H9 (cell line): ENCODE results near the gene SLC52A3. TPM values are rescaled to one million over a fixed set of nuclear protein-coding genes. Genes with fewer than 3 reads are reported as not detected.

ENCODE experiments used
- DNase-seq: peaks from one replicate; pipeline ENCODE4 v3.0.0-alpha.2; 2017
- H2AFZ ChIP-seq: one replicate; pipeline ENCODE4 v1.6.1; 2013; ENCODE audit warnings: mild to moderate bottlenecking, low read length, control low read depth, moderate library complexity
- H2AK5ac ChIP-seq: 2 replicates; pipeline ENCODE4 v1.6.1; 2013; ENCODE audit warnings: low read length, control low read depth, mixed read lengths; ENCODE audit not compliant: insufficient read length
- H2BK120ac ChIP-seq: one replicate; pipeline ENCODE4 v1.6.1; 2013; ENCODE audit warnings: low read depth, mild to moderate bottlenecking, low read length, control low read depth, inconsistent platforms; ENCODE audit not compliant: poor library complexity, severe bottlenecking
- H2BK12ac ChIP-seq: 2 replicates; pipeline ENCODE4 v1.6.1; 2013; ENCODE audit warnings: low read length, control low read depth, mixed read lengths, low read depth; ENCODE audit not compliant: insufficient read length
- H2BK15ac ChIP-seq: 2 replicates; pipeline ENCODE4 v1.6.1; 2013; ENCODE audit warnings: low read depth, low read length, control low read depth
- H2BK20ac ChIP-seq: one replicate; pipeline ENCODE4 v1.6.1; 2013; ENCODE audit warnings: low read depth, mild to moderate bottlenecking, low read length, control low read depth, inconsistent platforms; ENCODE audit not compliant: poor library complexity, severe bottlenecking
- H2BK5ac ChIP-seq: 2 replicates; pipeline ENCODE4 v1.6.1; 2013; ENCODE audit warnings: low read length, control low read depth, mixed read lengths; ENCODE audit not compliant: insufficient read length
- H3K14ac ChIP-seq: 2 replicates; pipeline ENCODE4 v1.6.1; 2013; ENCODE audit warnings: low read length, control low read depth; ENCODE audit not compliant: insufficient read depth
- H3K18ac ChIP-seq: 2 replicates; pipeline ENCODE4 v1.6.1; 2013; ENCODE audit warnings: low read depth, mild to moderate bottlenecking, mixed read lengths, low read length, control low read depth; ENCODE audit not compliant: insufficient read length
- H3K23ac ChIP-seq: 2 replicates; pipeline ENCODE4 v1.6.1; 2013; ENCODE audit warnings: low read length, control low read depth, mixed read lengths, low read depth; ENCODE audit not compliant: insufficient read length
- H3K23me2 ChIP-seq: 2 replicates; pipeline ENCODE4 v1.6.1; 2013; ENCODE audit warnings: low read depth, mild to moderate bottlenecking, mixed read lengths, low read length, control low read depth; ENCODE audit not compliant: insufficient read length, poor library complexity, severe bottlenecking
- H3K27ac ChIP-seq: 2 replicates; pipeline ENCODE4 v1.5.1; 2013; ENCODE audit warnings: low read length, control low read depth, mixed read lengths, low read depth; ENCODE audit not compliant: insufficient read length
- H3K27me3 ChIP-seq: 2 replicates; pipeline ENCODE4 v1.6.1; 2013; ENCODE audit warnings: low read length, control low read depth, inconsistent platforms; ENCODE audit not compliant: insufficient read depth
- H3K4ac ChIP-seq: 2 replicates; pipeline ENCODE4 v1.6.1; 2013; ENCODE audit warnings: low read depth, mild to moderate bottlenecking, control low read depth, inconsistent platforms, low read length, moderate library complexity
- H3K4me1 ChIP-seq: 2 replicates; pipeline ENCODE4 v1.6.1; 2013; ENCODE audit warnings: low read length, control low read depth, inconsistent platforms; ENCODE audit not compliant: insufficient read depth
- H3K4me2 ChIP-seq: 2 replicates; pipeline ENCODE4 v1.6.1; 2013; ENCODE audit warnings: low read length, control low read depth, mixed read lengths; ENCODE audit not compliant: insufficient read length, insufficient read depth
- H3K56ac ChIP-seq: 2 replicates; pipeline ENCODE4 v1.6.1; 2013; ENCODE audit warnings: low read depth, mild to moderate bottlenecking, mixed read lengths, low read length, control low read depth; ENCODE audit not compliant: insufficient read length
- H3K79me1 ChIP-seq: 2 replicates; pipeline ENCODE4 v1.6.1; 2013; ENCODE audit warnings: low read depth, mild to moderate bottlenecking, moderate library complexity, low read length, control low read depth, inconsistent platforms; ENCODE audit not compliant: insufficient read depth, poor library complexity, severe bottlenecking
- H3K79me2 ChIP-seq: 2 replicates; pipeline ENCODE4 v1.6.1; 2013; ENCODE audit warnings: low read length, control low read depth, inconsistent platforms; ENCODE audit not compliant: insufficient read depth
- H3K9ac ChIP-seq: 2 replicates; pipeline ENCODE4 v1.6.1; 2013; ENCODE audit warnings: low read length, control low read depth, mixed read lengths; ENCODE audit not compliant: insufficient read length; ENCODE audit errors: extremely low read depth
- H3K9me3 ChIP-seq: one replicate; pipeline ENCODE4 v1.6.1; 2013; ENCODE audit warnings: low read depth, low read length, inconsistent platforms; ENCODE audit not compliant: control insufficient read depth
- H3T11ph ChIP-seq: one replicate; pipeline ENCODE4 v1.6.1; 2013; ENCODE audit warnings: mild to moderate bottlenecking, low read length, control low read depth, inconsistent platforms
- H4K20me1 ChIP-seq: one replicate; pipeline ENCODE4 v1.6.1; 2013; ENCODE audit not compliant: control insufficient read depth, insufficient read length, insufficient read depth
- H4K5ac ChIP-seq: 2 replicates; pipeline ENCODE4 v1.6.1; 2013; ENCODE audit warnings: low read depth, mild to moderate bottlenecking, mixed read lengths, low read length, control low read depth; ENCODE audit not compliant: insufficient read length
- H4K8ac ChIP-seq: replicated peaks from 2 replicates; pipeline ENCODE4 v1.6.1; 2013; ENCODE audit warnings: low read length, control low read depth, mixed read lengths, low read depth; ENCODE audit not compliant: insufficient read length
- H4K91ac ChIP-seq: 2 replicates; pipeline ENCODE4 v1.6.1; 2013; ENCODE audit warnings: low read depth, mild to moderate bottlenecking, moderate library complexity, mixed read lengths, low read length, control low read depth; ENCODE audit not compliant: insufficient read length
- H3K27ac Mint-ChIP-seq, 3 experiments: 2 replicates in 2 of 3; 3 replicates in 1 of 3; pipeline ENCODE4 v1.8.0; 2020 to 2021; ENCODE audit warnings: mixed read lengths in 3 of 3, mild to moderate bottlenecking in 1 of 3, moderate library complexity in 1 of 3
- H3K27me3 Mint-ChIP-seq: 2 replicates; pipeline ENCODE4 v1.8.0; 2021; ENCODE audit warnings: low read depth, mild to moderate bottlenecking, moderate library complexity, mixed read lengths
- H3K36me3 Mint-ChIP-seq, 3 experiments: 2 replicates in 2 of 3; 3 replicates in 1 of 3; pipeline ENCODE4 v1.8.0; 2020 to 2021; ENCODE audit warnings: low read depth in 3 of 3, mixed read lengths in 3 of 3; ENCODE audit not compliant: insufficient read depth in 1 of 3
- H3K4me1 Mint-ChIP-seq, 2 experiments: 2 replicates each; pipeline ENCODE4 v1.8.0; 2020; ENCODE audit warnings: mixed read lengths in 2 of 2
- H3K4me3 Mint-ChIP-seq, 2 experiments: 2 replicates in 1 of 2; 3 replicates in 1 of 2; pipeline ENCODE4 v1.8.0; 2020 to 2021; ENCODE audit warnings: mild to moderate bottlenecking in 2 of 2, mixed read lengths in 2 of 2, moderate library complexity in 1 of 2
- H3K9me3 Mint-ChIP-seq, 2 experiments: 2 replicates in 1 of 2; 3 replicates in 1 of 2; pipeline ENCODE4 v1.8.0; 2020; ENCODE audit warnings: mild to moderate bottlenecking in 2 of 2, mixed read lengths in 2 of 2, moderate library complexity in 1 of 2
- CTCF ChIP-seq: fragments of 200-600 bp; sonication (generic); conservative IDR thresholded peaks from 3 replicates; pipeline ENCODE4 v1.8.0; 2021; ENCODE audit warnings: antibody characterized with exemption, mild to moderate bottlenecking
- WGBS: extraction: QIAGEN DNeasy Blood & Tissue Kit; methylation state at CpG from one replicate; pipeline ENCODE4 v1.1.7; 2013; ENCODE audit warnings: missing lambda C conversion rate, low lambda C conversion rate, mixed read lengths; ENCODE audit not compliant: insufficient read length; ENCODE audit errors: extremely low coverage; 5-methylcytosine and 5-hydroxymethylcytosine counted together
- total RNA-seq: library from RNA; stranded (reverse); gene quantifications from 2 replicates; pipeline ENCODE4 v1.2.1, GENCODE V29; 2021

Gene SLC52A3
- total RNA-seq, 1 experiment from 2014 or later: 3.3 TPM

DNA sequence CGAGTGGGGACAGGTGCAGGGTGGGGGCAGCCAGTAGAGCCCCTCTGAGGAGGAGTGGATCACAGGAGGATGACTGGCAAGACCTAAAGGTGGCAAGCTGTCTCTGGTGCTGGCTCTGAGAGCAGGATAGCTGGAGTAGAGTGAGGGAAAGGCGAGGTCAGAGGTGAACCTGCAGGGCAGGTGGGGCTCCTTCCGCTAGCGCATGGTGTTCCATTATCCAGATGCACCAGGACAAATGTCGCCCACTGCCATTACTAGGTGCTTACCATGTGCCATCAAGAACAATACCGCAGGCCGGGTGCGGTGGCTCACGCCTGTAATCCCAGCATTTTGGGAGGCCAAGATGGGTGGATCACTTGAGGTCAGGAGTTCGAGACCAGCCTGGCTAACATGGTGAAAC is 46.9 kb upstream of the SLC52A3 start:
- Mint-ChIP-seq H3K9me3 (peaks cover 5 to 12% of the 10 kb centered on the region in 2 experiments; a peak in 4 of 5 replicates), H3K27me3 (peaks cover 3% of the 10 kb centered on the region), H3K4me3 (no peak overlapping the region), H3K36me3 (peaks cover 0 to 4% (median 0%) of the 10 kb centered on the region in 3 experiments; a peak in 3 of 7 replicates), H3K27ac (peak overlapping the region in 1 of 3 experiments; percentile 89; a peak in 1 of 7 replicates), H3K4me1 (peaks cover 9 to 18% of the 10 kb centered on the region in 2 experiments)
- Histone ChIP-seq H3K79me1 (no peaks in the 10 kb centered on the region), H3K23ac (no peak overlapping the region), H3K27me3 (no peaks in the 10 kb centered on the region), H3K18ac (no peak overlapping the region), H4K5ac (no peak overlapping the region), H3K56ac (no peak overlapping the region), H3K4me2 (no peak overlapping the region), H2BK120ac (no peak overlapping the region), H2BK15ac (no peak overlapping the region), H3K27ac (no peak overlapping the region), H3K14ac (no peak overlapping the region), H3K4me1 (no peaks in the 10 kb centered on the region), H4K91ac (no peak overlapping the region), H3K4ac (no peak overlapping the region), H2BK5ac (no peak overlapping the region), H2AFZ (no peak overlapping the region), H4K20me1 (no peaks in the 10 kb centered on the region), H2BK12ac (no peak overlapping the region), H3K9ac (no peak overlapping the region), H3K23me2 (no peaks in the 10 kb centered on the region), H4K8ac (no peak overlapping the region), H3K9me3 (no peaks in the 10 kb centered on the region), H3K79me2 (no peaks in the 10 kb centered on the region), H3T11ph (no peak overlapping the region), H2BK20ac (no peak overlapping the region), H2AK5ac (no peak overlapping the region)
- no CpG with 5 or more reads among the region's 10 CpGs for WGBS
- no peak for TF ChIP-seq CTCF
- DNase-seq: no peak
